K562 (cell line): Measurements from ENCODE around the gene ZNF521.

Experiments used
- MTA2 ChIP-seq: fragments of 450-650 bp; IDR thresholded peaks from 2 replicates; pipeline ENCODE4 v1.6.1; 2016; ENCODE audit warnings: low read depth
- MYNN ChIP-seq, 2 experiments: sonication (generic); formaldehyde crosslinking in 1 of 2; IDR thresholded peaks; 2 replicates each; pipeline versions ENCODE4 v1.5.0 to v1.6.1; 2016 to 2020; ENCODE audit warnings: antibody characterized with exemption in 1 of 2, missing genetic modification reagents in 1 of 2
- RBM15 ChIP-seq: fragments of 200-400 bp; formaldehyde crosslinking; IDR thresholded peaks from 2 replicates; pipeline ENCODE4 v1.6.1; 2018; ENCODE audit warnings: mild to moderate bottlenecking, low read length, moderate library complexity; ENCODE audit not compliant: insufficient read depth
- RBM25 ChIP-seq: fragments of 200-400 bp; formaldehyde crosslinking; IDR thresholded peaks from 2 replicates; pipeline ENCODE4 v1.6.1; 2018; ENCODE audit warnings: low read length, low read depth, moderate library complexity; ENCODE audit not compliant: severe bottlenecking
- TF ChIP-seq, protein P1 (sequence below): fragments of 450-650 bp; formaldehyde crosslinking; IDR thresholded peaks from 2 replicates; pipeline ENCODE4 v1.4.0; 2020; ENCODE audit warnings: mild to moderate bottlenecking, moderate library complexity
- TF ChIP-seq, protein P2 (sequence below): sonication (generic); formaldehyde crosslinking; IDR thresholded peaks from 2 replicates; pipeline ENCODE4 v1.5.0; 2020; ENCODE audit warnings: missing genetic modification reagents

DNA sequence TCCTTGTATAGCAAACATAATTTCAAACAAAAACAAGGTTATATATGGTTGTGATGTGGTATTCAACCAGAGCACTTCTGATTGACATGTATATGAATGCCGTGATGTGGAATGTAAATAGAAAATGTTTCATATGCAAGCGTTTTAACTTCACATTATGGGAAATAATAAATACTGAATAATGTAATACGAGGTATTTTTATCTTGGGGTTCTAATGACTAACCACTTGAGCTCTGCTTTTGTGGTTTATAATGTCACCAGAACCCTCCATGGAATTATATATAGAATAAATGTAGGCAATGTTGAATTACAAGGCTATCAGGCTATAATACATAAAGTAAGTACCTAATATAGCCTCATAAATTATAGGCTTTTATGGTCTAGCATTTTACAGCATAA lies 72.4 kb downstream of the ZNF521 start:
- TF ChIP-seq, protein P1, sequence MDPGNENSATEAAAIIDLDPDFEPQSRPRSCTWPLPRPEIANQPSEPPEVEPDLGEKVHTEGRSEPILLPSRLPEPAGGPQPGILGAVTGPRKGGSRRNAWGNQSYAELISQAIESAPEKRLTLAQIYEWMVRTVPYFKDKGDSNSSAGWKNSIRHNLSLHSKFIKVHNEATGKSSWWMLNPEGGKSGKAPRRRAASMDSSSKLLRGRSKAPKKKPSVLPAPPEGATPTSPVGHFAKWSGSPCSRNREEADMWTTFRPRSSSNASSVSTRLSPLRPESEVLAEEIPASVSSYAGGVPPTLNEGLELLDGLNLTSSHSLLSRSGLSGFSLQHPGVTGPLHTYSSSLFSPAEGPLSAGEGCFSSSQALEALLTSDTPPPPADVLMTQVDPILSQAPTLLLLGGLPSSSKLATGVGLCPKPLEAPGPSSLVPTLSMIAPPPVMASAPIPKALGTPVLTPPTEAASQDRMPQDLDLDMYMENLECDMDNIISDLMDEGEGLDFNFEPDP, result no peak
- TF ChIP-seq MYNN (IDR thresholded peaks at IDR 0.05), result no peak
- TF ChIP-seq MYNN (CRISPR knock-in tag; IDR thresholded peaks at IDR 0.05), result no peak
- TF ChIP-seq, protein P2, sequence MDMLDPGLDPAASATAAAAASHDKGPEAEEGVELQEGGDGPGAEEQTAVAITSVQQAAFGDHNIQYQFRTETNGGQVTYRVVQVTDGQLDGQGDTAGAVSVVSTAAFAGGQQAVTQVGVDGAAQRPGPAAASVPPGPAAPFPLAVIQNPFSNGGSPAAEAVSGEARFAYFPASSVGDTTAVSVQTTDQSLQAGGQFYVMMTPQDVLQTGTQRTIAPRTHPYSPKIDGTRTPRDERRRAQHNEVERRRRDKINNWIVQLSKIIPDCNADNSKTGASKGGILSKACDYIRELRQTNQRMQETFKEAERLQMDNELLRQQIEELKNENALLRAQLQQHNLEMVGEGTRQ (CRISPR knock-in tag), result no peak
- TF ChIP-seq RBM15, result no peak
- no peak for TF ChIP-seq RBM25
- TF ChIP-seq MTA2, result no peak
